ENCODE data around the gene EDEM2. TPM values are rescaled to one million over a fixed set of nuclear protein-coding genes. Genes with fewer than 3 reads are reported as not detected.
A peak's percentile ranks its signal among the peaks of the same experiment; 100 is the strongest.

Gene EDEM2
- total and polyA plus RNA-seq, 2 of the 13 experiments (the other 11 are each of a cell fraction or from before 2014, with no cell fraction given) = 33.1 to 46.9 TPM

DNA sequence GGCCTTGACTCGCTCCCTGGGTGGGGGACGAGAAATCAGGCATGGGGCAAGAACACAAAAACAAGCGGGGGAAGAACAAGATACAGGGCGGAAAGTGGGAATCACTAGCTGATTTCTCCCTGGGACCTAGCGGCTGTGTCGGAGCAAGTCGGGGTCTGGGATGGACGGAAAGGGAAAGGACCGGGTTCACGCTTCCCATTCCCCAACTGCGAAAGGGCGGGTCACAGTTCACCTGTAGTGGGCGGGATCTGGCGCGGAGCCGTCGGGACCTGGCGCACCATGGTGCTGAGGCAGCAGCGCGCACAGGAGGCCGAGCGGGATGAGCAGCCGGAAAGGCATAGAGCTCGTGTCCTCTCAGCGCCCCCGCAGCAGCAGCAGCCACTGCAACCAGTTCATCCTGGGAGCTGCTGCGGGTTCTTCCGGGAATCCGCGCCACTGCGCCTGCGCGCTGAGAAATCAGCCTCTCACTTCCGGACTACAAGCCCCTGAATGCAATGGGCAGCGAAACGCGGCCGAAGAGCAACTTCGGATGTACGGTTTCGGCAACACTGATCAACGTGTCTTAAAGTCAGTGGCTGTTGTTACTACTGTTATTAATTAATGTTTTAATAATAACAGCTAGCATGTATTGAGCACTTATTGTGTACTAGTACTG is at the start of gene EDEM2 (continued):
- TF ChIP-seq PATZ1 (CRISPR knock-in tag; IDR thresholded peaks at IDR 0.05) (peak; percentile 69), AKNA (CRISPR knock-in tag; IDR thresholded peaks at IDR 0.05; ENCODE audit: borderline replicate concordance) (no peak), KLF15 (CRISPR knock-in tag; IDR thresholded peaks at IDR 0.05; ENCODE audit: borderline replicate concordance) (peak; percentile 86), RBAK (CRISPR knock-in tag; IDR thresholded peaks at IDR 0.05) (no peak), ZNF547 (CRISPR knock-in tag; IDR thresholded peaks at IDR 0.05) (peak; percentile 95; the same call in 1 of the 2 replicates), ZNF136 (CRISPR knock-in tag; IDR thresholded peaks at IDR 0.05; ENCODE audit: low read depth) (peak; percentile 63; the same call in 1 of the 2 replicates), NFKB2 (CRISPR knock-in tag; IDR thresholded peaks at IDR 0.05; ENCODE audit: borderline replicate concordance) (peak; percentile 92), BRCA1 (CRISPR knock-in tag; IDR thresholded peaks at IDR 0.05) (peak; percentile 83; the same call in 1 of the 2 replicates), ZNF484 (CRISPR knock-in tag; IDR thresholded peaks at IDR 0.05; ENCODE audit: borderline replicate concordance, low read depth) (no peak), HBP1 (CRISPR knock-in tag; IDR thresholded peaks at IDR 0.05; ENCODE audit: low read depth) (peak; percentile 90; the same call in 1 of the 2 replicates), FOXP1 (IDR thresholded peaks at IDR 0.05) (no peak), FOXP1 (CRISPR knock-in tag; IDR thresholded peaks at IDR 0.05) (no peak; the same call in 1 of the 2 replicates), AHR (CRISPR knock-in tag; IDR thresholded peaks at IDR 0.05) (peak; percentile 56; the same call in 1 of the 2 replicates), SP2 (CRISPR knock-in tag; IDR thresholded peaks at IDR 0.05) (peak; percentile 62), EZH2 (conservative IDR thresholded peaks at IDR 0.05; ENCODE audit: low read depth, low read length) (no peak), RELA (CRISPR knock-in tag; IDR thresholded peaks at IDR 0.05) (no peak)
- TF ChIP-seq, protein P1, sequence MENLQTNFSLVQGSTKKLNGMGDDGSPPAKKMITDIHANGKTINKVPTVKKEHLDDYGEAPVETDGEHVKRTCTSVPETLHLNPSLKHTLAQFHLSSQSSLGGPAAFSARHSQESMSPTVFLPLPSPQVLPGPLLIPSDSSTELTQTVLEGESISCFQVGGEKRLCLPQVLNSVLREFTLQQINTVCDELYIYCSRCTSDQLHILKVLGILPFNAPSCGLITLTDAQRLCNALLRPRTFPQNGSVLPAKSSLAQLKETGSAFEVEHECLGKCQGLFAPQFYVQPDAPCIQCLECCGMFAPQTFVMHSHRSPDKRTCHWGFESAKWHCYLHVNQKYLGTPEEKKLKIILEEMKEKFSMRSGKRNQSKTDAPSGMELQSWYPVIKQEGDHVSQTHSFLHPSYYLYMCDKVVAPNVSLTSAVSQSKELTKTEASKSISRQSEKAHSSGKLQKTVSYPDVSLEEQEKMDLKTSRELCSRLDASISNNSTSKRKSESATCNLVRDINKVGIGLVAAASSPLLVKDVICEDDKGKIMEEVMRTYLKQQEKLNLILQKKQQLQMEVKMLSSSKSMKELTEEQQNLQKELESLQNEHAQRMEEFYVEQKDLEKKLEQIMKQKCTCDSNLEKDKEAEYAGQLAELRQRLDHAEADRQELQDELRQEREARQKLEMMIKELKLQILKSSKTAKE (CRISPR knock-in tag; IDR thresholded peaks at IDR 0.05; ENCODE audit: borderline replicate concordance) = no peak
- TF ChIP-seq, protein P2, sequence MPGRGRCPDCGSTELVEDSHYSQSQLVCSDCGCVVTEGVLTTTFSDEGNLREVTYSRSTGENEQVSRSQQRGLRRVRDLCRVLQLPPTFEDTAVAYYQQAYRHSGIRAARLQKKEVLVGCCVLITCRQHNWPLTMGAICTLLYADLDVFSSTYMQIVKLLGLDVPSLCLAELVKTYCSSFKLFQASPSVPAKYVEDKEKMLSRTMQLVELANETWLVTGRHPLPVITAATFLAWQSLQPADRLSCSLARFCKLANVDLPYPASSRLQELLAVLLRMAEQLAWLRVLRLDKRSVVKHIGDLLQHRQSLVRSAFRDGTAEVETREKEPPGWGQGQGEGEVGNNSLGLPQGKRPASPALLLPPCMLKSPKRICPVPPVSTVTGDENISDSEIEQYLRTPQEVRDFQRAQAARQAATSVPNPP (CRISPR knock-in tag; IDR thresholded peaks at IDR 0.05) = peak; percentile 83

All from HepG2 (cell line).